Activated naive CD4-positive, alpha-beta T cell treated with anti-CD3 and anti-CD28 coated beads for 36 hours (primary cell): ENCODE measurements around the gene SSTR1. TPM values are rescaled to one million over a fixed set of nuclear protein-coding genes. Genes with fewer than 3 reads are reported as not detected.
"Not testable (repeated sequence)": the region's sequence is repeated elsewhere in the genome, so short reads cannot be mapped to it uniquely, and the experiment has no call there.

Experiments
- CTCF ChIA-PET: fragments of 350-600 bp; sonication (Branson Sonifier 250); formaldehyde crosslinking; loops from one replicate; lab custom pipeline; 2021; ENCODE audit warnings: antibody characterized with exemption; lab: Charles Lee
- DNase-seq: peaks from one replicate; pipeline ENCODE4 v3.0.0-alpha.2; 2020
- H3K27ac Mint-ChIP-seq: one replicate; pipeline ENCODE4 v1.8.0; 2021; ENCODE audit warnings: mild to moderate bottlenecking, mixed read lengths
- H3K27me3 Mint-ChIP-seq: one replicate; pipeline ENCODE4 v1.8.0; 2021; ENCODE audit warnings: low read depth, mixed read lengths
- H3K36me3 Mint-ChIP-seq: one replicate; pipeline ENCODE4 v1.8.0; 2021; ENCODE audit warnings: low read depth, mixed read lengths
- H3K4me1 Mint-ChIP-seq: one replicate; pipeline ENCODE4 v1.8.0; 2021; ENCODE audit warnings: low read depth, mixed read lengths
- H3K4me3 Mint-ChIP-seq: one replicate; pipeline ENCODE4 v1.8.0; 2021; ENCODE audit warnings: mild to moderate bottlenecking, moderate library complexity, mixed read lengths
- H3K9me3 Mint-ChIP-seq: one replicate; pipeline ENCODE4 v1.8.0; 2021; ENCODE audit warnings: mixed read lengths
- intact Hi-C: fragments of 100-400 bp; cut with micrococcal nuclease; formaldehyde crosslinking; loops from one replicate; pipeline ENCODE4 v1.15.1; 2023
- total RNA-seq, 2 experiments: library from RNA; stranded (reverse); gene quantifications; one replicate each; pipeline ENCODE4 v1.2.3, GENCODE V29; 2021

Gene SSTR1
- total RNA-seq, 2 experiments from 2014 or later: not detected

DNA sequence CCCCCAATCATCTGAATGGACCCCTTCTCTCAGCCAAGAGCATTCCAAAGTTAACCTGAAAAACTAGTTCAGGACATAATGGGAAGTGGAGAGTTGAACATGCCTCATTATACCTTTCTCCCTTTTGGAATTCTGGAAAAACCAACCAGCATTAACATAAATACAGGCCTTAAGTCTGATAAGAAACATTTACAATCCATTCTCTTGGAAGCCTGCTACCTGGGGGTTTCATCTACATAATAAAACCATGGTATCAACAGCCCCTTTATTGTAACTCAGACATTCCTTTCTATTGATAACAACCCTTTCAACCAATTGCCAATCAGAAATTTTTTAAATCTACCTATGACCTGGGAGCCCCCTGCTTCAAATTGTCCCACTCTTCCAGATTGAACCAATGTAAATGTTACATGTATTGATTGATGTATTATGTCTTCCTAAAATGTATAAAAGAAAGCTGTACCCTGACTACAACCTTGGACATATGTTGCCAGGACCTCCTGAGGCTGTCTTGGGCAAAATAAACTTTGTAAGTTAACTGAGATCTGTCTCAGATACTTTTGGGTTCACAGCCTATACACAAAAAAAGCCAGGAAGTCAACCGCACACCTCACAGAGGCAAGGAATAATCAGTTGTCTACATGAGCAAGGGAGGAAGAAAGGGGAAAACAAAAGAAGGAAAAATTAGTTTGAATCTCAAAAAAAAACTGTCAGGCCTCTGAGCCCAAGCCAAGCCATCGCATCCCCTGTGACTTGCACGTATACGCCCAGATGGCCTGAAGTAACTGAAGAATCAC lies 17.6 kb upstream of the SSTR1 start:
- intact Hi-C loops: no loop called here
- no peaks in the 10 kb centered on the region for H3K9me3 Mint-ChIP-seq
- CTCF ChIA-PET: interaction anchor here (0.6 kb wide), 2 partner anchors 42 to 1213 kb away, joined by 3 read pairs; no protein-coding TSS in a partner anchor
- H3K4me3 Mint-ChIP-seq: no peak overlapping the region
- H3K4me1 Mint-ChIP-seq: peaks cover 5% of the 10 kb centered on the region
- H3K27ac Mint-ChIP-seq: no peak overlapping the region
- no peaks in the 10 kb centered on the region for H3K27me3 Mint-ChIP-seq
- DNase-seq: no peak
- H3K36me3 Mint-ChIP-seq: no peaks in the 10 kb centered on the region

- H3K4me3 Mint-ChIP-seq, H3K9me3 Mint-ChIP-seq, H3K4me1 Mint-ChIP-seq, intact Hi-C loops, CTCF ChIA-PET, DNase-seq, H3K27ac Mint-ChIP-seq, H3K36me3 Mint-ChIP-seq, H3K27me3 Mint-ChIP-seq: not testable (repeated sequence)
These were observed 16.9 kb upstream of the SSTR1 start for GRCh38 chr14:38190846-38191245.

GRCh38 chr14:38191491-38191890 lies 16.2 kb upstream of the SSTR1 start:
- DNase-seq, H3K9me3 Mint-ChIP-seq, H3K27me3 Mint-ChIP-seq, H3K36me3 Mint-ChIP-seq, H3K4me3 Mint-ChIP-seq, intact Hi-C loops, H3K4me1 Mint-ChIP-seq, CTCF ChIA-PET, H3K27ac Mint-ChIP-seq: not testable (repeated sequence)

DNA sequence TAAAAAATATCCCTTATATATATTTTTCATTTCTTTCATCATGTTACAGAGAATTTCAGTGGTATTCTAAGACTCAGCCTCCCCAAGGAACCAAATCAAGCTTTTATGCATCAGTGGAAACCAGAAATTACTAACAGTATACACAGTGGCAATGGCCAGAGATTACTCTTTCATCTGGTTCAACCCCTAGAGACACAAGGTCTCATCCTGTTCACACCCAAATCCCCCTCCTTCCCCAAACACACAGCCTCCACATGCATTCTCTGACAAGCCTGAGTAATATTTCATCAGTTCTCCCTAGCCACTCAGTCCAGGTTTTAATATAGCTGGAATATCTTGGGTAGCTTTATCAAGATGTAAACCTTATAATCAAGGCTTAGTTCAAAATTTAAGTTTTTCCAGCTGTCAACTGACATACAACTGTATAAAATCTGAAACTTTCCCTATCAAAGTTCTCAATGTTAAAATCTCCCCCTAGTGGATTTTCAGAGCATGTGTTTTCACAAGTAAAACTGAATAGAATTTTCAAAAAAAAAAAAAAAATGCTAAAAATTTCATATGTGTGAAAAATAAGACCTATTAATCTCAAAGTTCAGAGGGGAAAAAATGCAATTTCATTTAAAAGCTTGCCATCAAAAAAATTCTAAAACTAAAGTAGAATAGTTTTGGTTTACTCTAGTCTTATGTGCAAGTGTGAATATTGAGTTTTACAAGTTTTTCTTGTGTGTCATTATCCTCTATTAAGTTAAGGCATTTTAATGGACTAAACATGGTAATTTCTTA lies 10.5 kb upstream of the SSTR1 start:
- Mint-ChIP-seq H3K36me3 (no peaks in the 10 kb centered on the region), H3K27ac (no peak overlapping the region), H3K4me1 (peaks cover 5% of the 10 kb centered on the region), H3K27me3 (no peaks in the 10 kb centered on the region), H3K9me3 (no peaks in the 10 kb centered on the region), H3K4me3 (no peak overlapping the region)
- CTCF ChIA-PET: interaction anchor here (0.6 to 2.6 kb wide), 22 partner anchors 9 to 347 kb away, joined by 3 to 13 read pairs (median 5); no protein-coding TSS in a partner anchor
- intact Hi-C loops: loop anchor here (1.0 to 5.0 kb wide), 3 partner anchors 130 to 294 kb away; no protein-coding TSS in a partner anchor
- DNase-seq: no peak

- Mint-ChIP-seq H3K4me1 (peaks cover 5% of the 10 kb centered on the region), H3K36me3 (no peaks in the 10 kb centered on the region), H3K4me3 (no peak overlapping the region), H3K9me3 (no peaks in the 10 kb centered on the region), H3K27ac (no peak overlapping the region), H3K27me3 (no peaks in the 10 kb centered on the region)
- CTCF ChIA-PET: interaction anchor here (0.6 to 2.6 kb wide), 20 partner anchors 8 to 346 kb away, joined by 3 to 13 read pairs (median 5); no protein-coding TSS in a partner anchor
- intact Hi-C loops: loop anchor here (1.0 to 5.0 kb wide), 3 partner anchors 131 to 295 kb away; no protein-coding TSS in a partner anchor
- DNase-seq: no peak
These were observed 9.8 kb upstream of the SSTR1 start for GRCh38 chr14:38197784-38198335.

DNA sequence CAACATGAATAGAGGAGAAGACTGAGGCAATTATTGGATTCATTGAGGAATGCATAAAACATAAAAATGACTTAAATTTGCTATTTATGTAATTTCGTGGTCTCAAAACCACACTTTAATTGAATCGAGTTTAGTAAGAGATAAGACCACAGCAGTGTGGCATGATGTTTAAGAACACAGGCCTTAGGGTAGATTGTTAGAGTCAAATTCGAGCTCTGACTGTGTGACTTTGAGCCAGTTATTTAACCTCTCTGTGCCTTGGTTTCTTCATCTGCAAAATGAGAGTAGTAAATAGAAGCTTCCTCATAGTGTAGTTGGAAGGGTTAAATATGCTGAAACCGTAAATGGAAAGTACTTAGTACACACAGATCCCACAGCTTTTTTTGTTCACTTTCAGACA lies 9.3 kb upstream of the SSTR1 start:
- intact Hi-C loops: loop anchor here (5.0 kb wide), 1 partner anchor 131 kb away; no protein-coding TSS in a partner anchor
- no peak overlapping the region for H3K27ac Mint-ChIP-seq
- H3K4me1 Mint-ChIP-seq: peaks cover 5% of the 10 kb centered on the region
- DNase-seq: no peak
- H3K27me3 Mint-ChIP-seq: no peaks in the 10 kb centered on the region
- no peaks in the 10 kb centered on the region for H3K9me3 Mint-ChIP-seq
- CTCF ChIA-PET: interaction anchor here (0.6 to 2.6 kb wide), 9 partner anchors 7 to 671 kb away, joined by 3 to 13 read pairs (median 3); no protein-coding TSS in a partner anchor
- H3K4me3 Mint-ChIP-seq: no peak overlapping the region
- H3K36me3 Mint-ChIP-seq: no peaks in the 10 kb centered on the region

GRCh38 chr14:38199076-38199475 lies 8.6 kb upstream of the SSTR1 start:
- intact Hi-C loops: loop anchor here (5.0 kb wide), 1 partner anchor 132 kb away; no protein-coding TSS in a partner anchor
- no peaks in the 10 kb centered on the region for H3K9me3 Mint-ChIP-seq
- peaks cover 5% of the 10 kb centered on the region for H3K4me1 Mint-ChIP-seq
- H3K27ac Mint-ChIP-seq: no peak overlapping the region
- no peaks in the 10 kb centered on the region for H3K36me3 Mint-ChIP-seq
- no peaks in the 10 kb centered on the region for H3K27me3 Mint-ChIP-seq
- H3K4me3 Mint-ChIP-seq: no peak overlapping the region
- CTCF ChIA-PET: interaction anchor here (0.6 to 2.6 kb wide), 8 partner anchors 30 to 671 kb away, joined by 3 to 10 read pairs (median 3); no protein-coding TSS in a partner anchor
- DNase-seq: no peak

DNA sequence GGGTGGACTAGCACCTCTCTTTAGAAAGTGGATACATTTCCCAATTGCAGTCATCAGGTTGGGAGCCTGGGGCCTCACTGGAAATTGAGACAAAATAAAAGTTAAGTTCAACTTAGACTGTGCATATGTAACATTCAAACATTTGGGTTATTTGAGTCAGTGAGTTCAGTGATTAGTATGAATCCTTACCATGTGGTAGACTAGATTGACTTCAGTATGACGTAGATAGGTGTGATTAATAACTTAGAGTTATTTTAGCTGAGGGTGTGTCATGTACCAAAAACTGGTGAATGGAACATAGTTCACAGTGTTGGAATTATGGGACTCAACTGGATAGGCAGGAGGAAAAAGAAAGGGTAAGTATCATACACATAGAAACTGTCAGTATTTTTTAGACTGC lies 8.0 kb upstream of the SSTR1 start:
- intact Hi-C loops: loop anchor here (5.0 kb wide), 1 partner anchor 132 kb away; no protein-coding TSS in a partner anchor
- Mint-ChIP-seq H3K4me3 (no peak overlapping the region), H3K27me3 (no peaks in the 10 kb centered on the region), H3K9me3 (no peaks in the 10 kb centered on the region), H3K4me1 (peaks cover 5% of the 10 kb centered on the region), H3K27ac (no peak overlapping the region), H3K36me3 (no peaks in the 10 kb centered on the region)
- CTCF ChIA-PET: interaction anchor here (0.8 to 1.4 kb wide), 5 partner anchors 214 to 670 kb away, joined by 3 to 6 read pairs (median 3); no protein-coding TSS in a partner anchor
- no peak for DNase-seq

DNA sequence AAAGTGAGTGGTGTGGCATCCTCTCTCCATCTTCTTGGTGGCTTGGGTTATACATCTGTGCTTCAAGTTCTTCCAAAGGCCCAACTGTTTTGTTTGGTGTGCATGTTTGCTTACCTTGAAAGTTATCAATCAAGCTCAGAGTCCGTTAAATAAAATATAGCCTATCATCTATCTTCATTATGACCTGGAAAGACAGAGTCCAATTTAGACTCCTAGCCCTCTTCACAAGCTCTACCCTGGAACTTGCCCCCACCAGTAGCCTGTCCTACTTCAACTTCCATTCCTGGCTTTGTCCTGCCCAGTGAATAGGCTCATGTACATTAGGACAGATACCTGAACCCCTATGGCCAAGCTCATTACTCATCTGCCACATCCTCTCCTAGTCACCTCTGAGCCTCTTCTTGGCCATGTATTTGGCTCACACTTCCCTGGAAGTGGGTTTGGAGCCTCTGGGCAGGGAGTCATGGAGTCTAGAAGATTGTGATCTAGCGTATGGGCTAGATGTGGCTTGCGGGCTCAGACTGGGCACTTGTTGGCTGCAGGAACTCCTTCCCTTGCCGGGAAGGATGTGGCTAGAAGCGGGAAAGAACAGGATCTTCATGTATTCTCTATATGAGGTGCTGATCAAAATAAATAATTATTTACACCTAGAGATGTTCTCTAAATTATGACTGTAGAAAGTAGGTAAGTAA lies 6.4 kb upstream of the SSTR1 start:
- Mint-ChIP-seq H3K4me3 (no peak overlapping the region), H3K27ac (no peak overlapping the region), H3K27me3 (peaks cover 4% of the 10 kb centered on the region), H3K36me3 (no peaks in the 10 kb centered on the region), H3K9me3 (no peaks in the 10 kb centered on the region), H3K4me1 (peaks cover 5% of the 10 kb centered on the region)
- CTCF ChIA-PET: interaction anchor here (0.7 to 1.2 kb wide), 2 partner anchors 54 to 666 kb away, joined by 3 read pairs; no protein-coding TSS in a partner anchor
- intact Hi-C loops: no loop called here
- DNase-seq: no peak

- Mint-ChIP-seq H3K36me3 (no peaks in the 10 kb centered on the region), H3K27me3 (peaks cover 16% of the 10 kb centered on the region), H3K27ac (no peak overlapping the region), H3K9me3 (no peaks in the 10 kb centered on the region), H3K4me3 (no peak overlapping the region), H3K4me1 (no peaks in the 10 kb centered on the region)
- DNase-seq: no peak
- CTCF ChIA-PET: no interaction called here
- intact Hi-C loops: no loop called here
These were observed 5.1 kb upstream of the SSTR1 start for GRCh38 chr14:38202444-38203191.
